ENCODE results near the gene SFXN5.

DNA sequence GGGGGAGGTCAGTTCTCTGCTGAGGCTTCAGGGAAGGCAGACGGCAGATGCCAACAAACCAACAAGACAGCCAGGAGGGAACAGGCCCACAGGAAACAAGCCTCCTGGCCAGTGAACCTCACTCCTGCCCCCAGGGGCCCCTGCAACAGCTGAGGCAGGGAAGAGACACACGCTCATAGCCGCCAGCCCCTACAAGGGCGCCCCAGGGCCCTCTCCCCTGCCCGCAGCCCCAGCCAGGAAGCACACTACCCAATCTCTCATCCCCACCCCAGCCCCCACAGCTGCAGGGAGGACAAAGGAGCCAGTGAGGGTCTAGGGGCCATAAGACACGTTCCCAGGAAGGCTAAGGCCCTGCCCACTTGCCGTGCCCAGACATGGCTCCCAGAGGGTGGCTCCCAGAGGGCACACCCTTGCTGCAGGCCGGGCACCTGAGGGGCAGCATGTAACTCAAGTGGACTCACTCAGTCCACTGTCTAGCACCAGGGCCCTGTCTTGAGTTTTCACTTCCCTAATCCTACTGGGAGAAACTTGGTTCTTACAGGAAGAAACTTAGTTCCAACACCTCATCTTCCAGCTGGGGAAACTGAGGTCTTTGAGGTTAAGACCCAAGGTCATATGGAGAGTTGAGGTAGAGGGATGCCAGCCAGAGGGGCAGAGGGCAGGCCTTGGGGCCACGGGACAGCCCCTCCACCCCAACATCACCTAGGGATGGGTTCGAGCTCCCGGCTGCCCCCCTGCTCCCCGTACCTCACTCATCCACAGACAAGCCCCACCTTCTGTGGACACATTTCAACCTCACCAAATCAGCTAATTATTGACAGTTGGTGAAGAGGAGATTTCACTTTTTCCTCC lies 116.9 kb downstream of the SFXN5 start:
- TF ChIP-seq EZH2 (IDR thresholded peaks at IDR 0.05; ENCODE audit: insufficient read depth, poor library complexity, severe bottlenecking) (no peak), EZH2phosphoT487 (IDR thresholded peaks at IDR 0.05; ENCODE audit: insufficient read depth, low read depth) (no peak)
